Measurements from ENCODE around the gene FBN2. TPM values are rescaled to one million over a fixed set of nuclear protein-coding genes. Genes with fewer than 3 reads are reported as not detected.

Gene FBN2
- total RNA-seq, 1 experiment from 2014 or later, result 0.31 TPM

- H3K4me3 Mint-ChIP-seq (ENCODE audit: low read depth, unreplicated experiment), result no peak overlapping the region
- no peaks in the 10 kb centered on the region for H3K27me3 Mint-ChIP-seq (ENCODE audit: unreplicated experiment)
- no peak overlapping the region for H3K27ac Mint-ChIP-seq (ENCODE audit: unreplicated experiment)
- CTCF ChIA-PET, result no interaction called here
- DNase-seq, result no peak
- H3K36me3 Mint-ChIP-seq (ENCODE audit: insufficient read depth, unreplicated experiment), result no peaks in the 10 kb centered on the region
- H3K4me1 Mint-ChIP-seq (ENCODE audit: low read depth, unreplicated experiment), result peaks cover 9% of the 10 kb centered on the region
- no peaks in the 10 kb centered on the region for H3K9me3 Mint-ChIP-seq (ENCODE audit: low read depth, unreplicated experiment)
- TF ChIP-seq, protein P1, sequence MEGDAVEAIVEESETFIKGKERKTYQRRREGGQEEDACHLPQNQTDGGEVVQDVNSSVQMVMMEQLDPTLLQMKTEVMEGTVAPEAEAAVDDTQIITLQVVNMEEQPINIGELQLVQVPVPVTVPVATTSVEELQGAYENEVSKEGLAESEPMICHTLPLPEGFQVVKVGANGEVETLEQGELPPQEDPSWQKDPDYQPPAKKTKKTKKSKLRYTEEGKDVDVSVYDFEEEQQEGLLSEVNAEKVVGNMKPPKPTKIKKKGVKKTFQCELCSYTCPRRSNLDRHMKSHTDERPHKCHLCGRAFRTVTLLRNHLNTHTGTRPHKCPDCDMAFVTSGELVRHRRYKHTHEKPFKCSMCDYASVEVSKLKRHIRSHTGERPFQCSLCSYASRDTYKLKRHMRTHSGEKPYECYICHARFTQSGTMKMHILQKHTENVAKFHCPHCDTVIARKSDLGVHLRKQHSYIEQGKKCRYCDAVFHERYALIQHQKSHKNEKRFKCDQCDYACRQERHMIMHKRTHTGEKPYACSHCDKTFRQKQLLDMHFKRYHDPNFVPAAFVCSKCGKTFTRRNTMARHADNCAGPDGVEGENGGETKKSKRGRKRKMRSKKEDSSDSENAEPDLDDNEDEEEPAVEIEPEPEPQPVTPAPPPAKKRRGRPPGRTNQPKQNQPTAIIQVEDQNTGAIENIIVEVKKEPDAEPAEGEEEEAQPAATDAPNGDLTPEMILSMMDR (IDR thresholded peaks at IDR 0.05; ENCODE audit: unreplicated experiment), result no peak
- intact Hi-C loops (cut with micrococcal nuclease; ENCODE audit: unreplicated experiment), result no loop called here
- BruUV-seq (replicated peaks), result no TSS peak
Observed at GRCh38 chr5:128413356-128413755, 124.7 kb downstream of the FBN2 start.

DNA sequence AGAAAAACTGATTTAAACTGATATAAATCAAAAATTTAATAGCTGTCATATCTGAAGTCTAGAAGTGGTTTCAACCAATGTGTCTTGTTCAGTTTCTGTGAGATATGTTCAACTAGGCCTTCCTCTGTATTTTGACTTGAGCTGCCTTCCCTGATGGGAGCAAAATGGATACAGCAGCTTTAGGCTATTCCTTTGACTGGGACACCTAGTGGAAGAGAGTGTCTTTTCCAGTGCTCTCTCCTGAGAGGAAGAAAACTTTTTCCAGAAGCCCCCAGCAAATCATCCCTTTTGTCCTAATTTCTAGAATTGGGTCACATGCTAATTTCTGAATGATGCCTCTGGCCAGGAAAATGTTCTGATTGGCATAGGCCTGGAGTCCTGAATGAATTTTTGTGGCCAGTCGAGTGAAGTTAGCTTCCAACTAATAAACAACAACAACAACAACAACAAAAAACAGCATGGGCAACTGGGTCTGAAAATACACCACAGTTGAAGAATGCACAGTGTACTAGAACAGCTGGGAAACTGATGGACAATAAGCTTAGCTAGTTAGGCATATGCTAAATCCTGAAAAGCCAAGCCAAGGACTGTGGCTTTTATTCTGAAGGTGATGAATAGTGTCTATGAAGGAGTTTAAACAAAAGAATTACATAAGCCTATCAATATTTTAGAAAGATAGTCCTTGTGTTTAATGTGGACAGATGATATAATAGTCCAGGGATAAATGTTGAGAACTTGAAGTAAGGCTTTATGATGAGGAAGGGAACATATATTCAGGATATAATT is 125.7 kb downstream of the FBN2 start:
- H3K9me3 Mint-ChIP-seq (ENCODE audit: low read depth, unreplicated experiment), result no peaks in the 10 kb centered on the region
- intact Hi-C loops (cut with micrococcal nuclease; ENCODE audit: unreplicated experiment), result no loop called here

DNA sequence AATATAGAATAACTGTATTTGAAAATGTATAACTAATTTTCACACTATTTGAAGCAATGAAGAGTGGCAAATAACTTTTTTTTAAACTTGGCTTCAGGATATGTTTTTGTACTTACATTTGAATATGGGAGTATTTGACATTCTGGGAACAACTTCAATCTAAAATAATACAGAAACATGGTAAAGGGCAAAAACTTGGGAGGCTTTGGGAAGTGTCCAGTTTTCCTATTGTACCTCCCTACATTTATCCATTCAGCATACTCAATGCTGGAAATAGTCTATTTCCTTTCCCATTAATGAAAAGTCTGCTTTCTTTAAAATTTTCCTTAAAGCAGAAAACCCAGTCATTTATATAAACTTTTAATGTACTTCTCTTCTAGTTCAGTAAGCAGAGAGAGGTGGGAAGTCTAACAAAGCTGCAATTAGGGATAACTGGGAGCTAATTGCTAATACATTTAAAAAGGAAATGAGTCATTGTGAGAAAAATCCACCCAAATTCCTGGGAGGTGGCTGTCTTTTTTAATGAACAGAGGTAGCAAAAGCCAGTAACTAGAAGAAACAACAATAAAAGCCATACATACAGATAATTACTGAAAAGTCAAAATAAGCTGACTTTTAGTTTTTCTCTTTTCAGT is 128.8 kb downstream of the FBN2 start:
- Mint-ChIP-seq H3K4me1 (ENCODE audit: low read depth, unreplicated experiment) (peaks cover 16% of the 10 kb centered on the region), H3K4me3 (ENCODE audit: low read depth, unreplicated experiment) (no peak overlapping the region), H3K36me3 (ENCODE audit: insufficient read depth, unreplicated experiment) (no peaks in the 10 kb centered on the region), H3K9me3 (ENCODE audit: low read depth, unreplicated experiment) (no peaks in the 10 kb centered on the region), H3K27me3 (ENCODE audit: unreplicated experiment) (no peaks in the 10 kb centered on the region), H3K27ac (ENCODE audit: unreplicated experiment) (no peak overlapping the region)
- intact Hi-C loops (cut with micrococcal nuclease; ENCODE audit: unreplicated experiment), result no loop called here
- CTCF ChIA-PET, result interaction anchor here (0.9 kb wide), 1 partner anchor 22 kb away, joined by 3 read pairs; no protein-coding TSS in a partner anchor
- no peak for DNase-seq
- TF ChIP-seq, protein P1 (IDR thresholded peaks at IDR 0.05; ENCODE audit: unreplicated experiment), result no peak
- BruUV-seq (replicated peaks), result no TSS peak

More for the DNA sequence above, 125.7 kb downstream of the FBN2 start:
- CTCF ChIA-PET, result interaction anchor here (0.6 kb wide), 1 partner anchor 31 kb away, joined by 3 read pairs; no protein-coding TSS in a partner anchor
- peaks cover 9% of the 10 kb centered on the region for H3K4me1 Mint-ChIP-seq (ENCODE audit: low read depth, unreplicated experiment)
- no peak overlapping the region for H3K27ac Mint-ChIP-seq (ENCODE audit: unreplicated experiment)
- DNase-seq, result no peak
- H3K36me3 Mint-ChIP-seq (ENCODE audit: insufficient read depth, unreplicated experiment), result no peaks in the 10 kb centered on the region
- H3K4me3 Mint-ChIP-seq (ENCODE audit: low read depth, unreplicated experiment), result no peak overlapping the region
- TF ChIP-seq, protein P1 (IDR thresholded peaks at IDR 0.05; ENCODE audit: unreplicated experiment), result no peak
- H3K27me3 Mint-ChIP-seq (ENCODE audit: unreplicated experiment), result no peaks in the 10 kb centered on the region
- no TSS peak for BruUV-seq (replicated peaks)

- Mint-ChIP-seq H3K4me1 (ENCODE audit: low read depth, unreplicated experiment) (peaks cover 16% of the 10 kb centered on the region), H3K27ac (ENCODE audit: unreplicated experiment) (no peak overlapping the region), H3K27me3 (ENCODE audit: unreplicated experiment) (no peaks in the 10 kb centered on the region), H3K4me3 (ENCODE audit: low read depth, unreplicated experiment) (no peak overlapping the region), H3K36me3 (ENCODE audit: insufficient read depth, unreplicated experiment) (no peaks in the 10 kb centered on the region), H3K9me3 (ENCODE audit: low read depth, unreplicated experiment) (no peaks in the 10 kb centered on the region)
- TF ChIP-seq, protein P1 (IDR thresholded peaks at IDR 0.05; ENCODE audit: unreplicated experiment), result no peak
- CTCF ChIA-PET, result no interaction called here
- no peak for DNase-seq
- intact Hi-C loops (cut with micrococcal nuclease; ENCODE audit: unreplicated experiment), result no loop called here
- no TSS peak for BruUV-seq (replicated peaks)
Observed at GRCh38 chr5:128408622-128409021, 129.4 kb downstream of the FBN2 start.
